Ectodermal cell (in vitro differentiated cells): ENCODE results near the gene EFCAB12.
A peak's percentile ranks its signal among the peaks of the same experiment; 100 is the strongest.

Experiments used
- H3K27ac ChIP-seq: 2 replicates; pipeline ENCODE4 v1.7.0; 2013; ENCODE audit warnings: mild to moderate bottlenecking, low read depth, low read length; ENCODE audit not compliant: insufficient read depth, poor library complexity, severe bottlenecking
- H3K27me3 ChIP-seq: 2 replicates; pipeline ENCODE4 v1.7.0; 2013; ENCODE audit warnings: mild to moderate bottlenecking, low read length; ENCODE audit not compliant: insufficient read depth, control insufficient read depth, poor library complexity, severe bottlenecking
- H3K36me3 ChIP-seq: one replicate; pipeline ENCODE4 v1.7.0; 2013; ENCODE audit warnings: low read length; ENCODE audit not compliant: control insufficient read depth, insufficient read depth
- H3K4me1 ChIP-seq: one replicate; pipeline ENCODE4 v1.7.0; 2013; ENCODE audit warnings: low read length; ENCODE audit not compliant: control insufficient read depth, insufficient read depth
- H3K4me3 ChIP-seq: 2 replicates; pipeline ENCODE4 v1.7.0; 2013; ENCODE audit warnings: low read depth, low read length, control low read depth; ENCODE audit not compliant: insufficient read depth
- H3K9me3 ChIP-seq: 2 replicates; pipeline ENCODE4 v1.7.0; 2013; ENCODE audit warnings: mild to moderate bottlenecking, low read length, moderate library complexity; ENCODE audit not compliant: control insufficient read depth
- WGBS, 2 experiments: methylation state at CpG; one replicate each; pipeline ENCODE4 v1.1.7; 2013; ENCODE audit warnings: missing lambda C conversion rate in 2 of 2; 5-methylcytosine and 5-hydroxymethylcytosine counted together

The EFCAB12 gene

GRCh38 chr3:129446926-129447325 is 18.5 kb upstream of the EFCAB12 start:
- Histone ChIP-seq H3K4me3 (no peak overlapping the region), H3K36me3 (peaks cover 3% of the 10 kb centered on the region), H3K9me3 (no peaks in the 10 kb centered on the region), H3K27ac (no peak overlapping the region), H3K4me1 (peaks cover 25% of the 10 kb centered on the region), H3K27me3 (no peaks in the 10 kb centered on the region)
- WGBS, 2 experiments = 78 to 97% methylated on average over 1 of the region's 1 CpG

- H3K4me1 ChIP-seq = peaks cover 38% of the 10 kb centered on the region
- no peaks in the 10 kb centered on the region for H3K27me3 ChIP-seq
- WGBS, 2 experiments = 96 to 97% methylated on average over 3 of the region's 3 CpGs
- H3K9me3 ChIP-seq = no peaks in the 10 kb centered on the region
- H3K4me3 ChIP-seq = no peak overlapping the region
- no peak overlapping the region for H3K27ac ChIP-seq
- no peaks in the 10 kb centered on the region for H3K36me3 ChIP-seq
Measured at GRCh38 chr3:129445471-129445870, 17.0 kb upstream of the EFCAB12 start.

- Histone ChIP-seq H3K27ac (no peak overlapping the region), H3K4me3 (no peak overlapping the region), H3K9me3 (no peaks in the 10 kb centered on the region), H3K27me3 (no peaks in the 10 kb centered on the region), H3K36me3 (no peaks in the 10 kb centered on the region), H3K4me1 (peaks cover 28% of the 10 kb centered on the region)
Measured at GRCh38 chr3:129442947-129443346, 14.5 kb upstream of the EFCAB12 start.

GRCh38 chr3:129442486-129442885 is 14.1 kb upstream of the EFCAB12 start:
- H3K36me3 ChIP-seq = peaks cover 4% of the 10 kb centered on the region
- H3K4me1 ChIP-seq = peaks cover 28% of the 10 kb centered on the region
- 44 to 66% methylated on average over 2 of the region's 2 CpGs for WGBS, 2 experiments
- no peaks in the 10 kb centered on the region for H3K27me3 ChIP-seq
- no peak overlapping the region for H3K27ac ChIP-seq
- H3K4me3 ChIP-seq = no peak overlapping the region
- H3K9me3 ChIP-seq = no peaks in the 10 kb centered on the region

- Histone ChIP-seq H3K27me3 (no peaks in the 10 kb centered on the region), H3K27ac (no peak overlapping the region), H3K9me3 (no peaks in the 10 kb centered on the region), H3K4me1 (peaks cover 28% of the 10 kb centered on the region), H3K36me3 (peaks cover 11% of the 10 kb centered on the region), H3K4me3 (no peak overlapping the region)
- 81 to 82% methylated on average over 4 of the region's 4 CpGs for WGBS, 2 experiments
Measured at GRCh38 chr3:129441782-129442181, 13.3 kb upstream of the EFCAB12 start.

- WGBS, 2 experiments = 73 to 76% methylated on average over 8 to 9 of the region's 9 CpGs
- H3K36me3 ChIP-seq = peaks cover 12% of the 10 kb centered on the region
- H3K9me3 ChIP-seq = no peaks in the 10 kb centered on the region
- H3K27me3 ChIP-seq = no peaks in the 10 kb centered on the region
- H3K27ac ChIP-seq = no peak overlapping the region
- H3K4me3 ChIP-seq = peak overlapping the region; percentile 98
- H3K4me1 ChIP-seq = peaks cover 28% of the 10 kb centered on the region
Measured at GRCh38 chr3:129441215-129441614, 12.8 kb upstream of the EFCAB12 start.

GRCh38 chr3:129440618-129441190 is 12.3 kb upstream of the EFCAB12 start:
- H3K27me3 ChIP-seq = no peaks in the 10 kb centered on the region
- H3K4me1 ChIP-seq = peaks cover 28% of the 10 kb centered on the region
- WGBS, 2 experiments = 17 to 23% methylated on average over 8 to 9 of the region's 9 CpGs
- H3K4me3 ChIP-seq = peak overlapping the region; percentile 98
- peaks cover 12% of the 10 kb centered on the region for H3K36me3 ChIP-seq
- peak overlapping the region; percentile 89 for H3K27ac ChIP-seq
- H3K9me3 ChIP-seq = no peaks in the 10 kb centered on the region

GRCh38 chr3:129439817-129440617 is 11.6 kb upstream of the EFCAB12 start, which contains the start of the genes IFT122 and MBD4:
IFT122 (plus strand) TSS chr3:129440224; CDS start chr3:129440331, 107 bp downstream.
MBD4 (minus strand) TSS chr3:129439948; CDS start chr3:129439833, 115 bp downstream.
- Histone ChIP-seq H3K27ac (peak within 1 kb of the TSS; percentile 89), H3K9me3 (no peaks in the 10 kb centered on the region), H3K4me1 (peaks cover 28% of the 10 kb centered on the region), H3K27me3 (no peaks in the 10 kb centered on the region), H3K4me3 (peak within 1 kb of the TSS; percentile 98), H3K36me3 (peaks cover 12% of the 10 kb centered on the region)
- WGBS, 2 experiments = 0% methylated on average over 75 of the region's 75 CpGs

- Histone ChIP-seq H3K4me3 (peak overlapping the region; percentile 98), H3K27me3 (no peaks in the 10 kb centered on the region), H3K36me3 (peaks cover 12% of the 10 kb centered on the region), H3K4me1 (peaks cover 28% of the 10 kb centered on the region), H3K9me3 (no peaks in the 10 kb centered on the region), H3K27ac (no peak overlapping the region)
- WGBS, 2 experiments = 0% methylated on average over 16 to 17 of the region's 17 CpGs
Measured at GRCh38 chr3:129439226-129439816, 10.9 kb upstream of the EFCAB12 start.

- no peak overlapping the region for H3K27ac ChIP-seq
- no peaks in the 10 kb centered on the region for H3K27me3 ChIP-seq
- peaks cover 6% of the 10 kb centered on the region for H3K4me1 ChIP-seq
- H3K9me3 ChIP-seq = no peaks in the 10 kb centered on the region
- peaks cover 44% of the 10 kb centered on the region for H3K36me3 ChIP-seq
- 89 to 97% methylated on average over 1 of the region's 1 CpG for WGBS, 2 experiments
- H3K4me3 ChIP-seq = no peak overlapping the region
Measured at GRCh38 chr3:129435367-129435766, 6.9 kb upstream of the EFCAB12 start.
